Stimulated activated CD4-positive, alpha-beta T cell treated with anti-CD3 and anti-CD28 coated beads, Interleukin-12 subunit alpha, Interleukin-12 subunit beta, amount 100 ng/mL, for 4 hours (primary cell): ENCODE measurements around the gene DPEP1.
"Not testable (repeated sequence)": the region's sequence is repeated elsewhere in the genome, so short reads cannot be mapped to it uniquely, and the experiment has no call there.

ENCODE experiments used
- DNase-seq: peaks from one replicate; pipeline ENCODE4 v3.0.0-alpha.2; 2020

Gene DPEP1

GRCh38 chr16:89579351-89579750, 34.1 kb upstream of the DPEP1 start:
- DNase-seq: no peak

GRCh38 chr16:89581045-89581695, 32.3 kb upstream of the DPEP1 start:
- no peak for DNase-seq

DNA sequence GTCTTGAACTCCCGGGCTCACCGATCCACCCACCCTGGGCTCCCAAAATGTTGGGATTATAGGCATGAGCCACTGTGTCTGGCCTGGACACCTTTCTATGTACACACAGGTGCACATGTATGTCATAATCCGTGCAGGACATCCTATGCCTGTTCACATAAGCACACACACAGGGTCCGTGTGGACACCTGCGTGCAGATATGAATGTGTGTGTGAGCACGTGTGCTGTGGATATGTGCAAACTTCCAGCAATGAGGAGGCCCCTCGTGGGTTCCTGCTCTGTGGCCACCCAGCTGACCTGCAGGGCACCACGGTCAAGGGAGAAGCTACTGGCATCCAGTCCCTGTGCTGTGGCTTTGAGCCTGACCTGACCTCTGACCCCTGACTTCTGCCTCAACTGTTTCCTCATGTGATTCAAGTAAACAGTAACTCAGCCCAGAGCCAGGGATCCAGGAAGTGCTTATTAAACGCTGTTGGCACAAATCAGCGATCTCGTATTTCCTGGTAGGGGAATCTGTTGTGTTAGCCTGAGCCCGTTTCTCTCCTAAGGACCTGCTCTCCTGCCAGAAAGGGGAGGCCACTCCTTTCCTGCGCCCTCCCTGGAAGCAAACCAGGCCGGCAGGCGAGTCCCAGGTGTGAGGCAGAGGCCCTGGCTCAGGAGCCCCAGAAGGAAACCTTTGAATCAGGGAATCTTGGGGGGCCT, 31.4 kb upstream of the DPEP1 start:
- DNase-seq: no peak

DNA sequence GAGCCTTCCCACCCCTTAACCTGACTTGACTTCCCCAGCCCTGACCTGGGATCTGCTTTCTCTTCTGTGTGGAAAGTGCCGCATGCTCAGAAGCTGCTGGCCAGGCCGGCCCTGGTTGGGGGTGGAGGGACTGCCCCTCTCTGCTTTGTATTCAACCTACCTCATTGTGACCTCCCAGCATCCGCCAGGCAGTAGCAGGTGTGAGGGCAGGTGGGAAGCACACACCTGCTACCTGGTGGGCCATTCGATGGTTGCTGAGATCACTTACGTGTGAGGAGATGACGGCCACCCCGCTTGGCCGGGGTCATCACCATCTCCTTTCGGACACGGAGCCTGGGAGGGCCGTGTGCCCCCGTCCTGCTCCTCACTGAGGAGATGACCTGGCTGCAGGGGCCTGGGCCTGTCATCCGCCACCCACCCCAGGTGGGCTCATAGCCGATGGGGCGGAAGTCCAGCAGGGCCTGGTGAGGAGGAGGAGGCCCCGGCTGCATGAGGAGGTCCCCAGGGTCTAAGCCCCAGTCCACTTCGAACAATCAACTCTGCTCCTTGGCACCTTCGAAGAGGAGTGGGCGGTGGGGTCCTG, 30.7 kb upstream of the DPEP1 start:
- no peak for DNase-seq

DNA sequence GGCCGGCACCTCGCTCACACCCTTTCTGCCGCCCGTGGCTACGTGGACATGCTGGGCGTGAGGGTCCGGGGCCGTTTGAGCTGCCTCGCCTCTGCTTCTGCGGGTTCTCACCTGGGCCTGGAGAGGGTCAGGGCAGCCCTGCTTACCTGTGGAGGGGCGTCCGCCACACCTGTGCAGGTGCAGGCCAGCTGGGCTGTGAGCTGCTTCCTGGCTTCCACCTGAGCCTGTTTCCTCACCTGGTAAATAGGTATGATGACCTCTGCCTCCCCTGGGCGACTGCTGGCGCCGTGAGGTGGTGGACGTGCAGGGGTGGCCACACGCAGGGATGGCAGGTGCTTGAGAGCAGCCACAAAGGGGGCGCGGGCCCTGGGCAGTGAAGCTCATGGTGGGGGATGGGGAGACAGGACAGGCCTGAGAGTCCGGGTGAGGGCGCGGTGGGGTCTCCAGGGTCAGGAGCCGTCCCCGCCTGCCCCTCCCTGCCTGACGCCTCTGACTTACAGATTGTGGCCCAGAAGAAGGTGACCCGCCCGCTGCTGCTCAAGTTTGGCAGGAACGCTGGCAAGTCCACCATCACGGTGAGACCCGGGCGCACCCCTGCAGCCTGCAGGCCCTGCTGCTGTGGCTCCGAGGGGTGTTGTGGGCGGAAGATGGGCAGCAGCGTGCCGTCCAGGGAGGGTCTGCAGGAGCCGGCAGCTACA, 30.1 kb upstream of the DPEP1 start:
- no peak for DNase-seq

GRCh38 chr16:89583895-89584644, 29.4 kb upstream of the DPEP1 start:
- DNase-seq: no peak

DNA sequence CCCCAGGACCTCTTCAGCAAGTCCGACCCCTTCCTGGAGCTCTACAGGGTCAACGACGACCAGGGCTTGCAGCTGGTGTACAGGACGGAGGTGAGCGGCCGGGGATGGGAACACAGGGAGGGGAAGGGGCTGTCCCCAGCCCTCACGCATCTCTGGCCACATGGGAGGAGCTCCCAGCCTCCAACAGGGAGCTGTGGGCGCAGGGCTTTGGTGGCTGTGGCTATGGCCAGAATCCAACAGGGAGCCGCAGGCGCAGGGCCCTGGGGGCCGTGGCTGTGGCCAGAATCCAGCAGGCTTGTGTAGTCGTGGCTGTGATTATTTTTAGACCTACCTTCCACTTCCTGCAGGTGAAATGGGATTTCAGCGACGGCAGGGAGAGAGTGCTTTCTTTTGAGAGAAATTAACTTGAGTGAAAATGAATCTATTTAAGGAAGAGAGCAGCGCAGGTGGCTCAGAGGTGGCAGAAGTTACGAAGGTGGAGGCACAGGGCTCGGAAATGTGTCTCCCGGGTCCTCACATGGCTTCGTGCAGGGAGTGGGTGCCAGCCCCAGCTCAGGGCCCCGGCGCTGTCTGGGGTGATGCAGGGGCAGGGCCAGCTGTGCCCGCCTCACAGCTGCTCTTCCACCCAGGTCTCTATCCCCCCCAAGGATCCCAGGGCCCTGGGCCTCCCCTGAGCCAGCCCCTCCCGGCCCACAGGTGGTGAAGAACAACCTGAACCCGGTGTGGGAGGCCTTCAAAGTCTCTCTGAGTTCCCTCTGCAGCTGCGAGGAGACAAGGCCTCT, 28.5 kb upstream of the DPEP1 start:
- DNase-seq: no peak

DNA sequence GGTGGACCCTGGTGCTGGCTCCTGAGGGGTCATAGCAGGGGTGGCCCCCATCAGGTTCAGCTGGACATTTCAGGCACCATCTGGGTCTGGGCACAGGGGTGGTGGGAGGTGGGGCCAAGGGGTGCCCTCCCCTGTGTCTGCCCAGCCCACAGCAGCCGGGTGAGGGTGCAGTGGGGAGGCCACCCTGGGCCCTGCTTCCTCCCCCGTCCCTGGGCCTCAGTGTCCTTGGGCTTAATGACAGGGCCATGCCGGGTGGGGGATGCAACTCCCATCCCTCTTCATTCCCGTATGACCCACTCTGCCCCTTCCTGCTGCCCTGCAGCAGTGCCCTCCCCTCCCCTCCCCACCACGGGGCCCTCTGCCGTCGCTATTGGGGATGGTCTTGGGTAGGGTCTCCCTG, 27.2 kb upstream of the DPEP1 start:
- no peak for DNase-seq

- no peak for DNase-seq
These were observed 26.6 kb upstream of the DPEP1 start for GRCh38 chr16:89586853-89587252.

DNA sequence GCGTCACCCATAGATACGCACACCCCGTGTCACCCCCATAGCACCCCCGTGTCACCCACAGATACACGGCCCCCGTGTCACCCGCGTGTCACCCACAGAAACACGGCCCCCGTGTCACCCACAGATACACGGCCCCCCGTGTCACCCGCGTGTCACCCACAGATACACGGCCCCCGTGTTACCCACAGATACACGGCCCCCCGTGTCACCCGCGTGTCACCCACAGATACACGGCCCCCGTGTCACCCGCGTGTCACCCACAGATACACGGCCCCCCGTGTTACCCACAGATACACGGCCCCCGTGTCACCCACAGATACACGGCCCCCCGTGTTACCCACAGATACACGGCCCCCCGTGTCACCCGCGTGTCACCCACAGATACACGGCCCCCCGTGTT, 25.8 kb upstream of the DPEP1 start:
- DNase-seq: not testable (repeated sequence)

GRCh38 chr16:89588413-89589109, 24.9 kb upstream of the DPEP1 start:
- DNase-seq: no peak

DNA sequence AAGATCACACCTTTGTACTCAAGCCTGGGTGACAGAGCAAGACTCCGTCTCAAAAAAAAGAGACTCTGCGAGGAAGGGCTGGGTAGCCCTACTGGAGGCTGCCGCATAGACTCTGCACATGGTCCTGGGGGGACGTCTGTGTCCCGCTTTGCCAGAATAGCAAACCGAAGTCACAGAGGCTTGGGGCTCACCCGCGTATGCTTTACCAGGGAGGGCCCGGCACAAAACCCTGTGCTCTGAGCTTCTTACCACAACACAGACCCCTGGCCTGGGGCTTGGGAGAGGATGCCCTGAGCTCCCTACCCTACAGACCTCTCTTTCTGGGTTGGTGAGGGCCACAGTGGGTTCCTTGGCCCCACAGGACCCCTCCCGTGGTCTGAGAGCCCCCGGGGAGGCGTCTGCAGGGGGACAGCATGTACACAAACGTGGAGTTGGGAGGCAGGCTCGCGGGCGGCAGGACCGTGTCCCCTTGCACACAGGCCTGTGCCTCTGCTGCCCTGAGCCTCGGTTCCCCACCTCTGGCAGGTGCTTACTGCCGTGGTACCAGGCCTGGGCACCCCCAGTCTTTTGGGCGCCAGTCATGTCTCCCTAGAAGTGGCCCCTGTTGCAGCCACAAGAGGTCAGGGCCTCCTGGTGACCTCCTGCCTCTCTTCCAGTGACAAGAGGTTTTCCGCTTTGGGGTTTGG, 24.1 kb upstream of the DPEP1 start:
- no peak for DNase-seq

DNA sequence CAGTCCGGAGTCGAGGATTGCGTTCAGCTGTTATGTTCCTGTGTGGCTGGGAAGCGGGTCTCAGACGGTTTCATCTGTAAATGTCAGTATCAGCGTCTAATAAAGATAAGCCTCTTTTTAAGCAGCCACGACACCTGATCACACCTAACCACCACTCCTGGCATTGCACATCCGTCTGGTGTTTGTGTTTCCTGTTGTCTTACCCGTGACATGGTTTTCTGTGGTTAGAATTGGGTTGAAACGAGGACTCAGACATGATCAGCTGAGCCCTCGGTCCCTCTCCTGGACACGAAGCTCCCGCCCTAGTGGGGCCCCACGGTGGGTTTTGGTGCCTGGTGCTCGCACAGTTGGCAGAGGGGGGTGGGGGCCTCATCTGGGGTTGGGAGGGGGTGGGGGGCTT, 19.6 kb upstream of the DPEP1 start:
- no peak for DNase-seq

GRCh38 chr16:89595330-89596060, 17.9 kb upstream of the DPEP1 start:
- no peak for DNase-seq

GRCh38 chr16:89596061-89596689, 17.3 kb upstream of the DPEP1 start:
- DNase-seq: no peak

DNA sequence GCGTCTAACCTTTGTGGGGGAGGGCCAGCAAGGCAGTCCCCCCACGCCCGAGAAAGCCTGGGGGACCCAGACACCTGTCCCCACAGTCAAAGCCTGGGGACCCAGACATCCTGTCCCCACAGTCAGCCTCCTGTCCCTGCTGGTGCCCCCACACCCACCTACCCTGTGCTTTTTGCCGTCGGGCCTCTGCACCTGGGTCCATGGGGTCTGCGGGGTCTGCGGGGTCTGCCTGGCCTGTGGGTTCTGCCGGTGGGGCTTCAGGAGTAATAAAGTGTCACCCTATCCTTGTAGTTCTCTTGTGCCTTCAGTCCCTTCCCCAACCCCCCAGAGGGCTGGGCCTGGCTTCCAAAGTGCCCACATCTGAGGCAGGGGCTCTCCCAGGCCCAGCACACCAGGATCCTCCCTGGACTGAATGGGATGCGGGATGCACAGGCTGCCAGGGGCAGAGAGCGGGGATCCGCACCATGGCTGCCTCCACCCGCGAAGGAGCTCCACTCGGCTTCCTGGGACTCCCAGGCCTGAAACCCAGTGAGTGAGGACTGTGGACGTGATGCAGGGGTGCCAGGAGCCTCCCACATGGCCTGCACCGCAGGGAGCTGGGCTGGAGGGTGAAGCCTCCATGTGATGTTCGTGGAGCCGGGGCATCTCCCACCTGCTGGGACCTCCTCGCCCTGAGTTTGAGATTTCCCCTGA, 16.3 kb upstream of the DPEP1 start:
- no peak for DNase-seq

GRCh38 chr16:89598199-89598598, 15.2 kb upstream of the DPEP1 start:
- no peak for DNase-seq

DNA sequence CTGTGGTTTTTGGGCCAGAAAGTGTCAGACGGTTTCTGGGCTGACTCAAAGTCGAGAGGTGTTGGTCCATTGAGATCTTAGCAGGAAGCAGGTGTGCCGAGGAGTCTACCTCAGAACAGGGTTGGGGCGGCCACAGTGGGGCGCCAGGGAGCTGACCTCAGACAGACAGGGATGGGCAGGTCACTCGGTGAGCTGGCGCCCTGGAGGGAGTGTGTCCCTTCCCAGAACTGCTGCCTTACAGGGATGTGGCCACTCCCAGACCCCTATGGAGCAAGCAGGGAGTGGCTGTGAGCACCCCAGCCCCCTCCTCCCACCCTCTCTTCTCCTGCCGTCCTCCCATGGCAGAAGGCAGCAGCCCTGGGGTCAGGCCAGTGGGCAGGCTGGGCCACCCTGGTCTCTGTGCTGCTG, 14.0 kb upstream of the DPEP1 start:
- no peak for DNase-seq

- DNase-seq: no peak
These were observed 13.5 kb upstream of the DPEP1 start for GRCh38 chr16:89599902-89600301.
